ENCODE results near the gene CES2.
A peak's percentile ranks its signal among the peaks of the same experiment; 100 is the strongest.

- TF ChIP-seq CTCF (IDR thresholded peaks at IDR 0.05; ENCODE audit: poor library complexity) (no peak), EZH2 (IDR thresholded peaks at IDR 0.05; ENCODE audit: borderline replicate concordance) (peak; percentile 96), EZH2phosphoT487 (IDR thresholded peaks at IDR 0.05; ENCODE audit: low read depth, severe bottlenecking, unreplicated experiment) (peak; percentile 33)
These were observed 9.9 kb upstream of the CES2 start, which contains the start of gene RRAD for GRCh38 chr16:66925322-66925840.
